ENCODE results near the gene MAMLD1. TPM values are rescaled to one million over a fixed set of nuclear protein-coding genes. Genes with fewer than 3 reads are reported as not detected.

MAMLD1 gene
- total and polyA plus RNA-seq, 4 donors, result 0.59 to 1.1 (median 0.76) TPM

- Histone ChIP-seq H3K9ac (ENCODE audit: low read depth in 1 of 2, low read length in 2 of 2) (no peak overlapping the region), H3K36me3 (ENCODE audit: control insufficient read depth in 4 of 4, insufficient read depth in 3 of 4, low read depth in 1 of 4, low read length in 3 of 4) (no peaks in the 10 kb centered on the region), H3K27ac (ENCODE audit: low read depth in 1 of 2, low read length in 2 of 2) (no peak overlapping the region), H3K4me1 (ENCODE audit: control insufficient read depth in 4 of 4, insufficient read depth in 4 of 4, low read length in 3 of 4) (no peaks in the 10 kb centered on the region), H3K27me3 (ENCODE audit: control insufficient read depth in 4 of 4, insufficient read depth in 4 of 4, low read length in 3 of 4) (no peaks in the 10 kb centered on the region), H3K9me3 (ENCODE audit: control insufficient read depth in 4 of 4, low read length in 3 of 4) (no peaks in the 10 kb centered on the region), H3K4me3 (ENCODE audit: low read depth in 1 of 3, low read length in 3 of 3) (no peak overlapping the region)
- no peak for DNase-seq (ENCODE audit: low spot score)
- TF ChIP-seq REST (IDR thresholded peaks at IDR 0.05), result no peak
- TF ChIP-seq CTCF (IDR thresholded peaks at IDR 0.05; ENCODE audit: low read depth, low read length, missing input control), result no peak
- no peak for TF ChIP-seq JUND (IDR thresholded peaks at IDR 0.05)
- TF ChIP-seq GABPA (IDR thresholded peaks at IDR 0.05 in 1 of 2, conservative IDR thresholded peaks at IDR 0.05 in 1 of 2), result no peak
- TF ChIP-seq ATF3 (IDR thresholded peaks at IDR 0.05), result no peak
- no peak for TF ChIP-seq SP1 (IDR thresholded peaks at IDR 0.05)
- no peak for TF ChIP-seq RAD21 (IDR thresholded peaks at IDR 0.05)
- TF ChIP-seq RXRA (IDR thresholded peaks at IDR 0.05), result no peak
- 68% methylated on average over 4 of the region's 4 CpGs for WGBS
Measured at GRCh38 chrX:150352581-150352980, 10.5 kb upstream of the MAMLD1 start.

GRCh38 chrX:150355913-150356312 is 7.2 kb upstream of the MAMLD1 start:
- Histone ChIP-seq H3K4me1 (ENCODE audit: control insufficient read depth in 4 of 4, insufficient read depth in 4 of 4, low read length in 3 of 4) (peaks cover 0 to under 1% (median 0%) of the 10 kb centered on the region in 4 donors), H3K4me3 (ENCODE audit: low read depth in 1 of 3, low read length in 3 of 3) (no peak overlapping the region), H3K36me3 (ENCODE audit: control insufficient read depth in 4 of 4, insufficient read depth in 3 of 4, low read depth in 1 of 4, low read length in 3 of 4) (no peaks in the 10 kb centered on the region), H3K27me3 (ENCODE audit: control insufficient read depth in 4 of 4, insufficient read depth in 4 of 4, low read length in 3 of 4) (no peaks in the 10 kb centered on the region), H3K9ac (ENCODE audit: low read depth in 1 of 2, low read length in 2 of 2) (no peak overlapping the region), H3K9me3 (ENCODE audit: control insufficient read depth in 4 of 4, low read length in 3 of 4) (no peaks in the 10 kb centered on the region), H3K27ac (ENCODE audit: low read depth in 1 of 2, low read length in 2 of 2) (no peak overlapping the region)
- no peak for DNase-seq (ENCODE audit: low spot score)
- 73% methylated on average over 3 of the region's 3 CpGs for WGBS
- TF ChIP-seq REST (IDR thresholded peaks at IDR 0.05), result no peak
- TF ChIP-seq RXRA (IDR thresholded peaks at IDR 0.05), result no peak
- no peak for TF ChIP-seq NR2F2 (IDR thresholded peaks at IDR 0.05)
- no peak for TF ChIP-seq FOXA1 (IDR thresholded peaks at IDR 0.05)
- no peak for TF ChIP-seq RAD21 (IDR thresholded peaks at IDR 0.05)
- no peak for TF ChIP-seq GABPA (IDR thresholded peaks at IDR 0.05 in 1 of 2, conservative IDR thresholded peaks at IDR 0.05 in 1 of 2)
- no peak for TF ChIP-seq ZBTB33 (IDR thresholded peaks at IDR 0.05)
- TF ChIP-seq HNF4A (conservative IDR thresholded peaks at IDR 0.05), result no peak
- no peak for TF ChIP-seq ATF3 (IDR thresholded peaks at IDR 0.05)
